GM21360 (cell line): ENCODE data around the gene ST3GAL6.

Experiments used
- ATAC-seq: cut with Tn5 transposase; IDR thresholded peaks from one replicate; pipeline ENCODE4 v1.9.1; 2021; ENCODE audit warnings: mild to moderate bottlenecking, moderate library complexity; ENCODE audit not compliant: unreplicated experiment

The ST3GAL6 gene

GRCh38 chr3:98739266-98739665 lies 23.9 kb upstream of the ST3GAL6 start:
- ATAC-seq = no peak

GRCh38 chr3:98740324-98740723 lies 22.8 kb upstream of the ST3GAL6 start:
- ATAC-seq = no peak

DNA sequence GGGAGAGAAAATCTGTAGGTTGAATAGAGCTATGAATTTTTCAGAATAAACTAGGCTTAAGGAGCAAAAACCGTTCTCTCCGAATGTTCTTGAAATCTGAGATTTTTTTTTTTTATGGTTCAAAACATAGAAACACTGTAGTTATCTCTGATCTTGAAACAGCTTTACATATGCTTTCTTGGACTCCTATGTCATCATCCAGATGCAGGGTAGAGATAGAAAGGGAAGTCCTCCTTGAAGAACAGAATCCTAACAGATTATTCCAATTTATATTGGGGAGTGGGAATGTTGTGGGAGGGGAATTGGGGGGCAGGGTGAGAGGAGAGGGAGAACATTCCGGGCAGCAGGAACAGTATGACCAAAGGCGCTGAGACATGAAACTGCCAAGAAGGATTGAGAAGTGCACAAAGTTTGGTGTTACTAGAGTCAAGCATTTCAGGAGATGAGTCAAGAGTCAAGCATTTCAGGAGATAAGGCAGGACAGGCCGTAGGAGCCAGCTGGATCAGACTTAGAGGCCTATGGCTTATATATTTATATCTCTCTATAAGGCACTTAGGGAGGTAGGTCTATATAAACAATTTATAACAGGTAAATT lies 21.9 kb upstream of the ST3GAL6 start:
- no peak for ATAC-seq

DNA sequence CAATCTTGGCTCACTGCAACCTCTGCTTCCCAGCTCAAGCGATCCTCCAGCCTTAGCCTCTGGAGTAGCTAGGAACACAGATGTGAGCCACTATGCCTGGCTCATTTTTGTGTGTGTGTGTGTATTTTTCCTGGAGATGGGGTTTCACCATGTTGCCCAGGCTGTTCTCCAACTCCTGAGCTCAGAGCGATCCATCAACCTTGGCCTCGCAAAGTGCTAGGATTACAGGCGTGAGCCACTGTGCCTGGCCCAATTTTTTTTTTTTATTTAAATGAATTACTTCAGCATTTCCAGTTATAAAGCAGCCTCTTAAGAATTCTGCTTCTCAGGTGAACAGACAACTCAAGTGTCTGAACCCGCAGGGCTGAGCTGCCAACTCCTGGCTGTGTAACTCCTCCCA lies 20.1 kb upstream of the ST3GAL6 start:
- no peak for ATAC-seq

GRCh38 chr3:98744283-98744682 lies 18.9 kb upstream of the ST3GAL6 start:
- ATAC-seq = no peak

- ATAC-seq = no peak
Measured at GRCh38 chr3:98745718-98746117, 17.4 kb upstream of the ST3GAL6 start.

DNA sequence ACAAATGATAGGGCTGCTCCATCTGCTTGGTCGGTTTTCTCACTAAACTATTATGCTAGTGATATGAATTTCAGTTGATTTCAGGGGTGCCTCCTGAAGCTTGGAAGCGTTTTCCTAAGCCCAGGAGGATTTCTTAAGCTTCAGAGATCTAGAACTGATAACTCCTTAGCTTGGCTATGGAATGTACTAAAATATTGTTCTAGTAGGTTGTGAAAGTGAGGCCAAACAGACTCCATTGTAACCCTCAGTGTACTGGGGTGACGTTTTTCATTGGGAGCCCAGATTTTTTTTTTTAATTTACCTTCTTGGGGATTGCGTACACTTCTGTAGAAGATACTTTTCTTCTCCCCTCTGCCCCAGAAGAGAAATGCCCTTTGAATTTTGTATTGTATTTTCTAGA lies 17.0 kb upstream of the ST3GAL6 start:
- ATAC-seq = no peak

DNA sequence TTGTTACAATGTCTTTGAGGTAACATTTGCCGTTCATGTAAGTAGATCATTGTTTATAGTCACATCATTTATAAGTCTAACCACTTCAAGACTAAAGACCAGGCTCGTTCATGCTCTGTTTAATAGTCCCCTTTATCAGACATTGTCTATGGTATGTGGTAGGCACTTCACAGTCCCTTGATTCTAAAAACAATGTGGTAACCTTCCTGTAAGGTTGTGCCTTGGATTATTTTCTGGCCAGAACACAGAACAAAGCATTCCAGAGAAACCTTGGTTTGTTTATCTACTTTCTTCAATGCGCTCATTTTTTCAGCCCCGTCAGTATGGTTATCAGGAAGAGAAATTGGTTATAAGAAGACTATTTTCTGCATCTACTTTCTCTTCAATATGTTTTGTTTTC lies 16.3 kb upstream of the ST3GAL6 start:
- no peak for ATAC-seq

DNA sequence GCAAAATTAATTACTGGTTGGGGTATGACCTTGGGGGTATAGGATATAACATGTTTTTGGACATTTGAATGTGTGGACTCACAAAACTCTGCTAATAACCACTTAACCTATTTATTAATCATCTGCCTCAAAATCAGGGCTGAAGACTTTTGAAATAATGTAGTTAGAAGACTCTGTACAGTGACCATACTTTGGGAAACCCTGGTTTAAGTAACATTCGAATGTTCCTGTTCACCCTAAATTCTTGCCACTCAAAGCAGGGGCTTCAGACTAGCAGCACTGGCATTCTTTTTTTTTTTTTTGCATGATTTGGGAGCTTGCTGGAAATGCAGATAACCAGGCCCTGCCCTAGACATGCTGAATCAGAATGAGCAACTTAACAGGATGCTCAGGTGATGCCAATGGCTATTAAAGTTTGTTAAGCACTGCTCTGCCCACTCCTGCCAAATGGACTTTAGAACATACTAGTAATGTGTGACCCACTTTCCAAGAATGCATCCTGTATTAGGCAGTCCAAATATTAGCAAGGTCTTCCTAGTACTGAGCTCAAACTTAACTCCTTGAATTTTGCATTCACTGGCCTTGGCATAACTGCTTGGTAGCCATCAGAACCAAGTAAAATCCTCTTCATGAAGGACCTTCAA lies 12.7 kb upstream of the ST3GAL6 start:
- no peak for ATAC-seq

GRCh38 chr3:98754483-98754882 lies 8.7 kb upstream of the ST3GAL6 start:
- ATAC-seq = no peak

- ATAC-seq = no peak
Measured at GRCh38 chr3:98755601-98756000, 7.5 kb upstream of the ST3GAL6 start.

DNA sequence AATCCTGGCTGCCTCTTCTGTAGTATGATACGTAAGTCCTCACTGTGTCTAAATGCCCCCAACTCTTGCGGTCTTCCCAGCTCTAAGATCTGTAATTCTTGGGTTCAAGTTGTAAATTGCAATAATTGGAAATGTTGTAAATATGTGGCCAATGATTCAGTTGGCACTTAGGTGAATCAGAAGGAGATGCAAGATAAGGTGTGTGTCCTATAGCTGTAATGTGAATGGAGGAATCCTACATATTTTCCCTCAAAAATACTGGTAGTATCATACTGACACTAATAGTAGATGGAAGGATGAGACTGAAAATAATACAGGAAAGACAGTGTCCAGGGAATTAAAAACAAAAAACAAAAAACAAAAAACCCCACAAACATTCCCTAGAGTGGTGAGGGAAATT lies 3.5 kb upstream of the ST3GAL6 start:
- ATAC-seq = no peak

GRCh38 chr3:98761643-98762229 lies 1.4 kb upstream of the ST3GAL6 start:
- ATAC-seq = no peak

GRCh38 chr3:98763819-98764418 lies 779 bp downstream of the ST3GAL6 start:
- no peak for ATAC-seq

- ATAC-seq = no peak
Measured at GRCh38 chr3:98764472-98764884, 1.3 kb downstream of the ST3GAL6 start.

DNA sequence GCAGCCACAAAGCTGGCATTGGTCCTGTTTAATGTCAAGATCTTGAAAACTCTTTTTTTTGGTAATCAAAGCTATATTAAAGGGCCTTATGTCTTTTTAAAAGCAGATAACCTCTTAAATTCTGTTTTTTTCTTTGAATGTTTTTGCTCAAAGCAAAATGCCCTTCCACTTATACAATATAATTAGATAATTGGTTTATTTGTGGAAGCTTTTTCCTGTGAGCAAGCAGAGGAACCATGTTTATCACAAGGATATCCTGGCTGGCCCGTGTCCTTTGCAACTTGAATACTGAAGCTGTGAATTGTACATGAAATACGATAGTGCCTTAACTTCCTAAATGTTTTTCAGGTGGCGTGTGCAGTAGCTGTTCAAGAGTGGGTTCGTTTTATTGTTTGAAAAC lies 2.6 kb downstream of the ST3GAL6 start:
- ATAC-seq = no peak

GRCh38 chr3:98766924-98767323 lies 3.8 kb downstream of the ST3GAL6 start:
- no peak for ATAC-seq

DNA sequence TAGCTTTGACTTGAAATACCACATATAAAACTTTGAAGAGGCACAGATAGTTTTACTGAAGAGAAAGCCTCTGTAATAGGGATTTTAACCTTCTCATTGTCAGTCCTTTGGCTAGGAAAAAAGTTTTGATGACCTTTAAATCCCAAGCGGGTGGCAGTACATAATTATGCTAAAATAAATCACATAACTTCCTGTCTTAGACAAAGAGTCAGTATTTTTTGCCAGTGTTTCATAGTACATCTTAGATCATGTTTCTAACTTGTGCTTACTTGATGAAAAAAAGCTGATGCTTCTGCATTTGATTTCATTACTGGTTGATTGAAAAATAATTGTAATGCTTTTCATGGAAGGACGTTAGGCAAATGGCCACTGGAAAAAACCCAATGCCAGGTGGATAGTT lies 5.8 kb downstream of the ST3GAL6 start:
- ATAC-seq = no peak

DNA sequence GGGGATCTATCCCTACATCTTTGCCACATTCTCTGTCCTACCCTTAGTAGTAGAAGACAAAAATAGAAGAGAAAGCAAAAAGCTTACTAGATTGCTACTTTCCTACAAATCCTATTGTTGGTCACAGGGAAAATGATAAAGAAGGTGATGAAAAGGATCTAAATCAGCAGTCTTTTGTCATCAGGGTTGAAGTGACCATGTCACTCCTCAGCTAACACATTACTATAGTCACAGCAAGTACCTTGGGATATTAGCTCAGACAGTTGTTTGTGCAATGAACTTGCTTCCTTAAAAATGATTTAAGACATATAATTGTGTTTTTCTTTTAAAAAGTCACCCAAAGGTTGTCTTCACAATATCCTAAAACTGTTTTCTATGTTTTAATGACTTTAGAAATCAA lies 6.3 kb downstream of the ST3GAL6 start:
- no peak for ATAC-seq

DNA sequence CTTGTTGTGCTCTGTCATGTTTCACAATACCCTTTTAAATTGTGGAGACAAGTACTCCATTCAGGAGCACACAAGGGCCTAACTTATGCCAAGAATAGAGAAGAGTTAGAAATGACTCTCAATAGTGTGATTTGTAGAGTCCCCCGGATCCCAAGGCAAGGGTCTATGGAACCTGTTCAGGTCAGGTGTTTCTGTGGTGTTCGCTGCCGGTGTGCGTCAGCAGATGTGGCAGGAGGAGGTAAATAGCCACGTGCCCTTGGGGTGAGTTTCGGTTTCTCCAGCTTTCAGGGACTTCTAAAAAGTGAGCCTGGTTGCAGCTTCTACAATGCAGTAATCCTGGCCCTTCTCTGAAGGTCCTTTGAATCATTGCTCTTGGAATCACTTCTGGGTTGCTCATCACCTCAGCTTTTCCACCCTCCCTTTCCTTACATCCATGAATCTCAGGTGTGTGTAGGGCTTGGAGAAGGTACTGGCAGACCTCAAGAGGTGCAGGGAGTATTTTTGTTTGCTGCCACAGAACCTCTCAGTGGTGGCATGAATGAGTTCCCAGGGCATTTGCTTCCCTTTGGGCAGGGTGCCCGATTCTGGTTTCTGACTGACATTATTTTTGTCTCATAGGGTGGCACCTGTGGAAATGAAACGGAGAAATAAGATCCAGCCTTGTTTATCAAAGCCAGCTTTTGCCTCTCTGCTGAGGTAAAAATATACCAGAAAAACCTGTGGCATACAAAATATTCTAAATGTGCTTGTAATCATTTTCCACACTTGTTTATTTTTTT lies 7.3 kb downstream of the ST3GAL6 start:
- peak; percentile 88 for ATAC-seq

DNA sequence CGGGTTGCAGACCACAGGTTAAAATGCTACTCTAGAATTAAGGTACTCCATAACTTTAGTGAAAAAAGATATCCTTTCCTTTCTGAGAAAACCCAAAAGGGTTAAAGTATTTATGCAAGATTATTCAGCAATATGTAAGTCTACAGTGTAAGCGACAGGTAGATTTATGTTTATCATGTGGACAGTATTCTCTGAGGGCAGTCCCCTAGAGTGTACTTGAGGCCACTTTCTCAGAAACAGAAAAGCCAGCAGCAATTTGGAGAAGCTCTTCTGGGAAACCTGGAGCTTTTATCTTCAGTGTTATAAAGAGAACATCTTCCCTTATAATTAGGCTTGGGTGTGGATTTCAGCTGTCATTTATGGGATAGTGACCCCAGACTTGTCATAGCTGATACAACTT lies 8.9 kb downstream of the ST3GAL6 start:
- ATAC-seq = no peak
